GM19099 (cell line): Measurements from ENCODE around the gene TRAF1.

Source experiments
- POLR2A ChIP-seq: IDR thresholded peaks from 3 replicates; pipeline ENCODE4 v1.6.1; 2011; ENCODE audit warnings: low read depth; ENCODE audit not compliant: insufficient read length; ENCODE audit errors: extremely low read depth

Gene TRAF1

DNA sequence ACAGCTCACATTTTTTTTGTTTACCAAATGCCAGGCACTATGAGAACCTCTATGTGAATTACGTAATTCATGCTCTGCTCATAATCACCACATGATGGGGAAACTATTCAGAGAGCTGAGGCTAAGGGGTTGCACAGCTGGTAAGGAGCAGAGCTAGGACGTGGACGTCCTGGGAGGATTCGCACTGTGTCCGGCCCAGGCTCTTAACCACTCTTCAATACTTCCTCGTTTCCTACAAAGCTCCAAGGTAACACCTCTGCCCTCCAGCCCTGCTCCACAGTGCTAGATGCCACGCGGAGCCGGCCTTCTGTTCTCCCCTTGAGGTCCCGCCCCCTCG is 58.3 kb downstream of the TRAF1 start:
- TF ChIP-seq POLR2A: no peak

DNA sequence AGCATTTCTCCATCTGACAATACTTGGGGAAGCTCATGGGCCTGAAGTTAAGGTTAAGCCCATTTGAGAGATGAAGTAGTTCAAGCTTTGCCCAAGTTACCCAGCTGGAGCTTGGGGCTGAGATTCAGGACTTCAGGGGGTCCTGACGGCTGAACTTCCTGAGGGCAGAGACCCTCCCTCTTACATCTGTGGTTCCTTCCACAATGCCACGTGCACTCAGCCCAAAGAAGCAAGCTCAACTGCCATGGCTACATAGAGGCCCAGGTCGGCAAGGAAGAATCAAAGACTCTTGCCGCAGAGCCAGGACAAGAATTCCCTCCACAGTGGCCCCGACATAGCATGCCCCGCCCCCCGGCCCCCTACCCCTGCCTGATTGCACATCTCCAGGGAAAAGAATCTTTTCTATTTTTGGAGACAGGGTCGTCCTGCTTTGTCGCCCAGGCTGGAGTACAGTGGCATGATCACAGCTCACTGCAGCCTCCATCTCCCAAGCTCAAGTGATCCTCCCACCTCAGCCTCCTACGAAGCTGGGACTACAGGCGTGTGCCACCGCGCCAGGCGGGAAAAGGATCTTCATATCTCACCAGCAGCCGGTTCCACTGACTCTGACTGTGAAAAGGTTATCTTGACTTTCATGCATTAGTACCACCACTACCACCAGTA is 58.8 kb downstream of the TRAF1 start:
- TF ChIP-seq POLR2A: no peak

DNA sequence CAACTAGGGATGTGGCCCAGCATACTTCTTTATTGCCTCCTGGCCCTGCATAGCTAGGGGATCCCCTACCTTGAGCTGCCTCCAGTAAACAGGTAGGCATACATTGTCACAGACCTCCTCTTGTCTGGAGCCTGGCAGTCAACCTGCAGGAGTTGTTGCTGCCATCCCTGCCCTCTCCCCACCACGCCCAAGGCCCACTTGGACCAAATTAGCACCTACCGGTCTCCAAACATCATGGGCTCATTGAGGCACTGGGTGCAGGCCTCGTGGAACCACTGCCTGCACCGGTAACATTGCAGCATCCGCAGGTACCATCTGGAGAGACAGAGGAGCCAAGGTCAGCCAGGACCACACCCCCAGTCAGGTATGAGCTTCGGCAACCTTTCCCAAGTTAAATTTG is 59.9 kb downstream of the TRAF1 start:
- TF ChIP-seq POLR2A: no peak

DNA sequence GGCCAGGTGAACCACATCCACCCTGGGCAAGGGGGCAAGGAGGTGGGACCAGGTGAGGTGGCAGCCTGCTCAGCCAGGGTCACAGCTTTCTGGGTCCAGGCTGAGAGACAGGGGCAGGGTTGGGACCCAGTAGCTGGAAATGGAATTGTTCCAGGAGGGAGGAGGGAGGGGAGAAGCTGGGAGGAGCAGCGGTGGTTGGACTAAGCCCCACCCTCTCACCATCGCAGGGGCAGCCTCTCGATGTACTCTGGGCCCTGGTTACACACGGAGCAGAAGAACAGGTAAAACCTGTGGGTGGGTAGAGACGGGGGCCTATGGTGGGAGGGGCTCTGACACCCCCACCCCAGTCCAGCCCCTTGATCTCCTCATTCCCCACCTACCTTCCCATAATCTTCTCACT is 60.8 kb downstream of the TRAF1 start:
- TF ChIP-seq POLR2A: no peak

DNA sequence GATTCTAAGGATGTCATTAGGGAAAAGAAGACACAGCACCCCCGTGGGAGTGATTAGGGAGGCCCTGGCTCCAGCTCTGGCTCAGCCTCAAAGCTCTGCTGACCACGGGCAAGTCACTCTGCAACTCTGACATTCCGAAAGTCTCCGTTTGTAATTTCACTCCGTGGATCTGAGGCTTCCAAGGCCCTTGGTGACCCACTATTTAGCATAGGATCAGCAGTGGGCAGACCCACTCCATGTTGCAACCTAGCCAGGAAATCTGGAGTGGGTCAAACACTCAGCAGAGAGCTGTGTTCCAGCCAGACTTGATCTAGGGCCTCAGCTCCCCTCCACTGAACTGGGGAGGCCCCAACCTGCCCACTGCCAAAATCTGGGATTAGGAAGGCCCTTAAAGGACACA is 61.4 kb downstream of the TRAF1 start:
- no peak for TF ChIP-seq POLR2A

DNA sequence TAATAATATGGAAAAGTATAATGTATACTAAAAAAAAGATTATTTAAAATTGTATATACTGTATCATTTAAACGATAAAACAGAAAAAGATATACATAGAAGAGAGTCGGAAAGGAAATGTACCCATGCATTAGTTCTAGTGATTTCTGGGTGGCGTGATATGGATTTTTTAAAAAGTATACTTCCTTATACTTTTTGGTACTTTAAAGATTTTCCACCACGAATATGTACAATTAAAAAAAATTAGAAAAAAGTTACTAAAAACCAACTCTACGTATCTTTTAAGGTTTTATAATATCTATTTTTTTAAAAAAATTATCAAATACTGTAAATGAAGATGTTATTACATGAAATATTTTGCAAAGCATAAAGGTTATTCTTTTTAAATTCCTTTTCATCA is 61.9 kb downstream of the TRAF1 start:
- TF ChIP-seq POLR2A: no peak

DNA sequence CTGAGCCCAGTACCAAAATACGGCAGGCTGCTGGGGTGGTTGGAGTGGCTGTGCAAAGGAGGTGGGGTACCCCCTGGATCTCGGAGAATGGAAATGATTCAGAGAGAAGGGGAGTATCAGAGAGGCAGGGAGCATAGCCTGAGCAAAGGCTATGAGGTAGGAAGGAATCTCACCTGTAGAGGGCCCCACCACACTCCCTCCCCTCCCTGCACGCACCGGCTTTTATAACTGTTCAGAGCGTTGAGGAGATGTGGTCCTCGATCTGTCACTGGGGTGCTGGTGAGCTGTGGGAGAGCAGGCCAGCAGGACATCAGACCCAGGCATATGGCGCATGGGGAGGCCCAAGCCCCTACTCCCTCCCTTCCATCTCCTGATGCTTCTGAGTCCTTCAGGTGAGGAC is 62.8 kb downstream of the TRAF1 start:
- TF ChIP-seq POLR2A: no peak

DNA sequence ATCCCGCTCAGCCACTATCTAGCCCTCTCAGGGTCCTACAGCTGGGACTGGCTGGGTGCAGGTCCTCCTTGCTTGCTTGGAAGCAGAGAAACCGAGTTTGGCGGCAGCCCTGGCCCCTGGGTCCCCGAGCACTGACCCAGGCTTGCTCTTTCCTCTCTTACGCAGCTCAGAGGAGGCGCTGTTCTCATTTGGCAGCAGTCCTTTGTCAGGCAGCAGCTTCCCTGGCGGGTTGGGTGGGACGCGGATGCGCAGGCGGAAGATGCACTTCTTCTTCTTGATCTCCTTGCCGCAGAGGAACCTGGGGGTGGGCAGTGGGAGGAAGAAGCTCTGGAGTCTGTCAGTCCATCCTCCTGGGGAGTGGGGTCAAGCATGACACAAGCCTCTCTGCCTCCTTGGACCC is 64.1 kb downstream of the TRAF1 start:
- TF ChIP-seq POLR2A: no peak

DNA sequence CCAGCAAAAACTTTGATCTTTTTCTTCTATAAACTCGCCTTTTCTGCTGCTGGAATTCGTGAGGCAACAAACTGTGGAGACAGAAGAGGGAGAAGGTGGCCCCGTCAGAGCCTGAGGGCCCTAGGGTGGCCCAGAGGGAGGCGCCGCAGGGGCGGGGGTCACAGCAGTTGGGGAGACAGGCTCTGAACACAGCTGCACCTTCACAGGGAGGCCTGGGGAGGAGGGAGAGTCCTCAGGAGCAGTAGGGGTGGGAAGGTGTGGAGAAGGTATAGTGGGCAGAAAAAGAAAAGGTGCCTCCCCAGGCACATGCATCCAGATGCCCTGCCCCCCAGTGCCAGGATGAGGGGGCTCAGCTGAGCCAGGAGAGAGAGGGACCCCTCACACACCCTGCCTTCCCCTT is 64.7 kb downstream of the TRAF1 start:
- TF ChIP-seq POLR2A: no peak

DNA sequence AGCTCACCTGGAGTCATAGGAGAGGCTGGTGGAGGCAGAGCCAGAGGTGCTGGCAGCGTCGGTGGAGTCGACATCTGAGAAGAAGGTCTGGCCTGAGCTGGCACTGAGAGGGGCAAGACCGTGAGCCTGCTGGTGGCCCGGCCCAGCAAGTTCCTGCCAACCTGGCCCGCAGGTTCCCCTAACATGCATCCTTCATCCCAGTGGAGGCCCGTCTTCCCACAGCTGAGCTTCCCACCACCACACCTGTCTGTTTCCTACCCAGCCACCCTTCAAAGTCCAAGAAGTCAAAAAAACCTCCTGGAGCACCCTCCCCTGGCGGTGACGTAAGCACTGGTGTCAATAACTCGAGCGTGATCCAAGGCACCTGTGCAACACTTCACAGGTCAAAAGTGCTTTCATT is 66.5 kb downstream of the TRAF1 start:
- TF ChIP-seq POLR2A: no peak

DNA sequence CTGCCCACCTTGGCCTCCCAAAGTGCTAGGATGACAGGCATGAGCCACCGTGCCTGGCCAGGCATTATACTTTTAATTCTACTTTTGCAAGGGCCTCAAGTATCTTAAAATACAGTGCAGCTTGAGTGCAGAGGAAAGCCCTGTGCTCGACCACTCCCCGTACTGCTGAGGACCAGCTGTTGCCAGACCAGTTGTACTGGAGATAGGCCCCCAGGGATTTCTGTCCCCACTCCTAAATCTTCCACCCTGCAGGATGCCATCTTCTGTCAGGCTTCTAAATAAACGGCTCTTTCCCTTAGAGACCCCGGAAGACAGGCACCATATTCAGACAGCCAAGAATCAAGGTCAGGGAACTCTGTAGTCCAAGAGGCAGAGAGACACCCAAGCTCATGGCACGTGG is 67.2 kb downstream of the TRAF1 start:
- TF ChIP-seq POLR2A: no peak

DNA sequence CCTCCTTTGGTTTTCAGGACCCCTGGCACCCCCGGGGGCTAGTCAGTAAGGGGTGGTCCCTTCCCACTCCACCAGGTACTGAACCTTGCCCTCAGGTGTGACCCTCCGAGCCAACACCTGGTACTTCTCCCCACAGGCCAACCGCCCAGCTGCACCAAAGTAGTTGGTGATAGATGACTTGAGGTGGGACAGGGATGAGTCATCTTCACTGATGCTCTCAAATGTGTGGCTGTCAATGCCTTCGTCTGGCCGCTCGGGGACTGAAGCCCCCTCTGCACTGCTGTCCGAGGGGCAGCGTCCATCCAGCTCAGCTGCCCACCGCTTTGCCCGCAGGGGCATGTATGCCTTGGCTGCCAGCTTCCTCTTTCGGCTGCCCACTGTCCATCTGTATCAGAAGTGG is 68.7 kb downstream of the TRAF1 start:
- TF ChIP-seq POLR2A: no peak

DNA sequence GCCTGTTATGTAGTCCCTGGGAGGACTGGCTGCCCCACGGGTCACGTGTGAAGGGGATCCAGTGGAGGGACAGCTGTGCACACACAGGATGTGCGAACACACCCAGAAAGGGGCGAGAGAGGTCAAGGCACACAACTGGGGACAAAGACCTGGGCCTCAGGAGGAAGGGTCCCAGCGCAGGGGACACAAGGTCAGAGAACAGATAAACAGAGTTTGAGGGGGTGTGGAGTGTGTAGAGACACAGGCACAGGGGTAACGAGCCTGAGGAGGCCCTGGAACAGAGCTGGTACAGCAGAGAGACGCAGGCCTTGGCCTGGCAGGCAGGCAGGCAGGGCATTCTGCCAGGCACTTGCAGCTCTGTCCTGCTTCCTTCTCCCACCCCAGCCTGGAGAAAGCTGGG is 69.1 kb downstream of the TRAF1 start:
- no peak for TF ChIP-seq POLR2A

DNA sequence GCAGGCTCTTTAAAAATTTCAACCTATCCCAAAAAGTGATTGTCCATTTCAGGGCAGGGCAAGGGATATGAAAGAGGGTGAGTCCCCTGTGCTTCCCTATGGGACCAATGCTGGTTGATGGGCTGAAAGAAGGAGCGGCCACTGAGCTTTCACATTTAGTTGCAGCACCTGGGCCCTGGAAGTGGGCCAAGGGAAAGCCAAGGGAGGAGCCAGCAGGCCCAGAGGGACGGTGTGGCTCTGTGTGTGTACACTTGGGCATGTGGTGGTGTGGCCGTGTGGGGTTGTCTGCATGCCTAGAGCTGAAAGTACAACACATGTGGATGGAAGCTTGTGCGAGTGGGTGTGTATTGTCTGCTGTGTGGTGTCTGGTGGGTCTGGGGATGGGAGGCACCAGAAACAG is 69.9 kb downstream of the TRAF1 start:
- no peak for TF ChIP-seq POLR2A

DNA sequence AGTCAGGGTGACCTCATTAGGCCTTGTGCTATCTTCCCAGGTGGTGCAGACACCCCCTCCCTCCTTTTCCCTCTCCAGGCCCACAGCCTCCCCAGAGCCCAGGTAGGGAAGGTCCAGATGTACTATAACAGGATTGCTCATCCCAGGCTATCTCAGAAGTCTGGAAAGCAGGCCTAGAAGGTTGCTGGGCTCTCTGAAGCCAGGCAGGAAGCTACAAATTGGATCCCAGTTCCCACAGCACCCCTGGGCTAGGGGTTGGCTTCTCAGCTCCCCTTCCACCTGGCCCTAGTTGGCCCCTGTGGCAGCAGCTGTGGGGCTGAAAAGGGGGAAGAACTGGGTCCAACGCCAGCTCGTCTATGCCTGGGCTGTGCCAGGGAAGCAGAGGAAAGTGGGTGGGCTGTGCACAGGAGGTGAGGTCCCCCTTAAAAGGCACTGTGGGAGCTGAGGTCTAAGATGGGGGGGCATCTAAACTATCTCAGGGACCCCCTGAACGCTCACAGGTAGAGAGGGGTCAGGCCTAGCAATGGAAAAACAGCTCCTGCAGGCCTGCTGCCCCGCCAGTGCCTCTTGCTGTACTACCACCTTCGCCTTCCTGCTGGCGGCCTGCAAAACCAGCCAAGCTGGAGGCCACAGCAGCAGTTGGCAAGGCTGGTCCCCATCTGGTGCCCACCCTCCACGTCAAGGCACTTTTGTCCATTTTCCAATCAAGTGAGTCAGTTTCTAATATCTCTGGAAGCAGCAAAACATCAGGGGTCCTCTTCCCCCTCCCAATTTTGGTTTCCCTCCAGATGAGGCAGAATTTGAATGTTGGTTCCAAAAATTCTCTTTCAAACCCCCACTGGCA is 70.5 kb downstream of the TRAF1 start:
- peak; percentile 14 for TF ChIP-seq POLR2A

DNA sequence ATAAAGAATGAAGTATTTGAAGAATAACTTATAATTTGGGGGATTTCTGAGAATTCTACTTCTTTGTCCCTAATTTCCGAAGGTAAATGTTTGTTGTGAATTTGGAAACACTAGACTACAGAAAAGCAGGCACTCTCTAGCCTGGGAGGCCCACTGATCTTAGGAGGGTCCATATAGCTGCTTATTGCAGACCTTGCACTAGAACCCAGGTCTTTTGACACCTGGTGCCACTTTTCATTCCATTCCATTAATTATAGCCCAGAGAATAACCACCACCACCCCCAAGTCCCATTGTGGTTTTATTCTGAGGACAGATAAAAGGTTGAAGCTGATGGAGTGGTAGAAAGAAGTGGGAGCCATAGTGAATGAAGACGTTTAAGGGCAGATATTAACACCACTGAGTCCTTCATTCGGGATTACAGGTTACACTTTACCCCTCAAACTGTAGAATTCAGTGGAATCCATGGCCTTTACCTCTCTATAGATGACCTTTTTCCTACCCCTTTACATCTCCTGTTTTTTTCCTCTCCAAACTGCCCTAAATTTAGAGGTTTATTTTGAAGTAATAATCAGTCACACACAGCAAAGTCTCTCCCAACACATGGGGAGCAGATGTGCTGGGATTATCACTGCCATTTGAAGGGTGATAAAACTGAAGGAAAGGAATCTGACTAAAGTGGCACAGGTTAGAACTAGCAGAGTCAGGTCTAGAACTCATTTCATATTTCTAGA is 71.8 kb downstream of the TRAF1 start:
- TF ChIP-seq POLR2A: no peak
